ENCODE data around the gene SPTBN2. TPM values are rescaled to one million over a fixed set of nuclear protein-coding genes. Genes with fewer than 3 reads are reported as not detected.

SPTBN2 gene
- total and polyA plus RNA-seq, 2 of the 8 experiments (the other 6 are each of a cell fraction or from before 2014, with no cell fraction given): 19.1 to 69.0 TPM

DNA sequence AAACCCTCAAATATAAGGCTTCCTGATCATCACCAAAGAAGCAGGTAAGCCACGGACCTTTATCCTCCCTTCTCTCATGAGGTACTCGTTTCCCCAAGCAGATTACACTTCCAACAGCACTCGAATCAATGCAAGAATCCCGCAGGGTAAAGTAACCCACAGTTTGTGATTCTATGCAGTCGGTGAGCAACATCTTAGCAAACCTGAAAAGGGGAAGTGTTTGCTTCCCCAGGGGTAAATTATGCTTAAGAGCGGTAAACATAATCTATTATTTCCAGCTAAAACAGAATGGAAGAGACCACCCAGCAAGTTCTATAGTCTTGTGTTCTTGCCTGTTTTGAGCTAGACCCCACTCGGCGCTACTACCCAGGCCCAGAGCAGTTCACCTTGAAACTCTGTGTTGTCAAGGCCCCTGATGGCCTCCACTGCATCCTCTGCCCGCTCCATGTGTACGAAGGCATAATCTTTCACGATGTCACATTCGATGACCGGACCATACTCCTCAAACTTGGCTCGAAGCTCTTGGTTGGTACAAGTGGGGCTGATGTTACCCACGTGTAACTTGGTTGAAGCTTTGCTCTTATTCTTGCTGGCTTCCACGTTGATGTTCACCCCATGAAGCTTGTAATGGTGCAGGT, 52.6 kb downstream of the SPTBN2 start:
- Histone ChIP-seq H3K9me3 (ENCODE audit: insufficient read depth in 2 of 2, low read depth in 1 of 2, low read length in 1 of 2) (0 out of 4 replicates have a peak, but pooled peaks cover 0 to 5% of the 10 kb centered on the region in 2 experiments), H3K23me2 (ENCODE audit: low read depth, low read length) (peaks cover 7% of the 10 kb centered on the region), H4K91ac (replicated peaks; ENCODE audit: insufficient read length, low read length) (no peak overlapping the region), H3K4me1 (replicated peaks in 1 of 4; ENCODE audit: control insufficient read depth in 3 of 4, insufficient read depth in 4 of 4, low read length in 3 of 4) (peaks cover 3 to 15% (median 8%) of the 10 kb centered on the region in 4 experiments; a peak in 5 of 7 replicates), H3K27ac (ENCODE audit: low read depth, low read length) (no peak overlapping the region), H3K79me1 (ENCODE audit: low read depth, low read length) (no peaks in the 10 kb centered on the region), H3K4me3 (ENCODE audit: extremely low read depth in 1 of 4, insufficient read depth in 2 of 4, low read depth in 3 of 4, low read length in 4 of 4) (peak overlapping the region; percentile 9 to 86 (median 40); a peak in 5 of 8 replicates), H3K27me3 (replicated peaks in 1 of 4; ENCODE audit: control insufficient read depth in 3 of 4, extremely low read depth in 1 of 4, insufficient read depth in 3 of 4, low read length in 3 of 4) (no peaks in the 10 kb centered on the region), H3K4ac (replicated peaks; ENCODE audit: insufficient read length, low read depth, low read length) (peak overlapping the region; percentile 27), H3K4me2 (ENCODE audit: insufficient read depth in 1 of 2, low read depth in 2 of 2, low read length in 2 of 2) (peak overlapping the region; percentile 51 to 99), H2AFZ (ENCODE audit: low read length) (no peak overlapping the region), H3K36me3 (ENCODE audit: control insufficient read depth in 2 of 4, insufficient read depth in 4 of 4, low read length in 3 of 4) (peaks cover 0 to 10% (median 0%) of the 10 kb centered on the region in 4 experiments; a peak in 3 of 8 replicates), H3K23ac (ENCODE audit: insufficient read length) (no peak overlapping the region), H4K8ac (ENCODE audit: extremely low read depth, insufficient read depth, low read length) (peak overlapping the region; percentile 72; the same call in 1 of the 2 replicates), H3K18ac (ENCODE audit: extremely low read depth, low read length) (no peak overlapping the region), H3K14ac (ENCODE audit: insufficient read length) (no peak overlapping the region), H4K5ac (ENCODE audit: insufficient read length, low read depth, low read length) (no peak overlapping the region), H3K79me2 (ENCODE audit: control insufficient read depth in 1 of 2, insufficient read depth in 2 of 2, low read length in 2 of 2) (peaks cover 0 to 46% of the 10 kb centered on the region in 2 experiments; a peak in 2 of 4 replicates), H2BK15ac (ENCODE audit: low read length) (no peak overlapping the region), H2BK12ac (ENCODE audit: low read depth, low read length) (no peak overlapping the region), H2BK120ac (replicated peaks; ENCODE audit: low read depth, low read length) (no peak overlapping the region), H4K20me1 (replicated peaks in 1 of 2; ENCODE audit: control insufficient read depth in 1 of 2, insufficient read depth in 2 of 2, low read length in 2 of 2) (peaks cover 0 to 4% of the 10 kb centered on the region in 2 experiments), H2BK20ac (ENCODE audit: low read length) (no peak overlapping the region), H3K9ac (replicated peaks in 1 of 4; ENCODE audit: extremely low read depth in 1 of 4, low read depth in 3 of 4, low read length in 3 of 4) (no peak overlapping the region; a peak in 1 of 7 replicates), H3K56ac (replicated peaks; ENCODE audit: insufficient read length, low read depth, low read length) (no peak overlapping the region), H2BK5ac (ENCODE audit: low read depth, low read length) (no peak overlapping the region), H2AK5ac (ENCODE audit: low read depth, low read length) (no peak overlapping the region)
- DNase-seq (ENCODE audit: low read depth in 1 of 2, low spot score in 2 of 2): no peak
- ChIA-PET CTCF (ENCODE audit: partially characterized antibody) (interaction anchor here (0.9 to 3.7 kb wide), 10 partner anchors 30 to 290 kb away, joined by 3 to 18 read pairs (median 4); partner anchors contain the start of genes CCDC87, CCS and RCE1), POLR2A (ENCODE audit: partially characterized antibody) (interaction anchor here (0.6 to 3.1 kb wide), 26 partner anchors 9 to 313 kb away, joined by 3 to 36 read pairs (median 7); partner anchors contain the start of genes ACTN3, DPP3, RBM4 and ZDHHC24)
- 88% methylated on average over 16 of the region's 16 CpGs; no CpG with 5 or more reads in 1 of the 2 experiments for WGBS, 2 experiments (ENCODE audit: extremely low coverage in 1 of 2, insufficient coverage in 1 of 2, insufficient read length in 1 of 2, insufficient replicate concordance in 2 of 2, low coverage in 1 of 2, low lambda C conversion rate in 2 of 2, missing lambda C conversion rate in 1 of 2)
- FAIRE-seq: no peak
- TF ChIP-seq RNF2 (IDR thresholded peaks at IDR 0.05; ENCODE audit: borderline replicate concordance, low read depth, low read length, missing control alignments, poor library complexity, severe bottlenecking) (no peak), EGR1 (IDR thresholded peaks at IDR 0.05; ENCODE audit: borderline replicate concordance, low read depth, low read length) (no peak), YY1 (IDR thresholded peaks at IDR 0.05; ENCODE audit: low read depth, low read length) (no peak), RAD21 (IDR thresholded peaks at IDR 0.05 in 1 of 2, conservative IDR thresholded peaks at IDR 0.05 in 1 of 2; ENCODE audit: low read depth in 2 of 2, low read length in 2 of 2) (no peak)

Data from H1 (cell line).